Measurements from ENCODE around the gene PTGIS. TPM values are rescaled to one million over a fixed set of nuclear protein-coding genes. Genes with fewer than 3 reads are reported as not detected.

Gene PTGIS
- polyA plus RNA-seq, 1 donor (not counting 4 experiments of a cell fraction or from before 2014, with no cell fraction given) = not detected

- no peak for FAIRE-seq
- H4K20me1 ChIP-seq (ENCODE audit: control insufficient read depth, extremely low read depth, insufficient read depth, low read length) = peaks cover 2% of the 10 kb centered on the region
- no peak for DNase-seq (ENCODE audit: low read depth, low spot score)
- no peak overlapping the region for H3K4me2 ChIP-seq (ENCODE audit: control insufficient read depth, extremely low read depth, insufficient read depth, low read depth, low read length)
- H3K27me3 ChIP-seq (ENCODE audit: control insufficient read depth, extremely low read depth, insufficient read depth, low read length) = peaks cover 37% of the 10 kb centered on the region
- dilution Hi-C loops (cut with MboI; ENCODE audit: extremely low pct_ligation_motif_present, low sequenced_read_pairs) = no loop called here
- no peaks in the 10 kb centered on the region for H3K9me3 ChIP-seq (ENCODE audit: control insufficient read depth, low read depth, low read length)
- H3K79me2 ChIP-seq (ENCODE audit: control insufficient read depth, insufficient read depth, low read length) = no peaks in the 10 kb centered on the region
- H2AFZ ChIP-seq (ENCODE audit: control insufficient read depth, low read length) = no peak overlapping the region
- H3K4me1 ChIP-seq (ENCODE audit: control insufficient read depth, extremely low read depth, insufficient read depth, low read length) = no peaks in the 10 kb centered on the region
- H3K36me3 ChIP-seq (ENCODE audit: control insufficient read depth in 2 of 2, extremely low read depth in 1 of 2, insufficient read depth in 2 of 2, low read length in 2 of 2) = no peaks in the 10 kb centered on the region
- TF ChIP-seq EZH2 (IDR thresholded peaks at IDR 0.05; ENCODE audit: low read length) (no peak), CTCF (optimal IDR thresholded peaks at IDR 0.05 in 1 of 3, IDR thresholded peaks at IDR 0.05 in 1 of 3, conservative IDR thresholded peaks at IDR 0.05 in 1 of 3; ENCODE audit: extremely low read depth in 1 of 3, insufficient read depth in 2 of 3, low read length in 3 of 3) (no peak)
- no peak overlapping the region for H3K27ac ChIP-seq (ENCODE audit: control insufficient read depth, insufficient read depth, low read length)
- no peak overlapping the region for H3K4me3 ChIP-seq (ENCODE audit: control insufficient read depth in 2 of 3, extremely low read depth in 1 of 3, insufficient read depth in 2 of 3, low read depth in 1 of 3, low read length in 3 of 3)
- no peaks in the 10 kb centered on the region for H3K9me1 ChIP-seq (ENCODE audit: control insufficient read depth, extremely low read depth, insufficient read depth, low read length)
- no peak overlapping the region for H3K9ac ChIP-seq (ENCODE audit: control insufficient read depth, extremely low read depth, insufficient read depth, low read length)
Measured at GRCh38 chr20:49580813-49581174, 12.9 kb upstream of the PTGIS start.

- Histone ChIP-seq H4K20me1 (ENCODE audit: control insufficient read depth, extremely low read depth, insufficient read depth, low read length) (peaks cover 2% of the 10 kb centered on the region), H3K4me1 (ENCODE audit: control insufficient read depth, extremely low read depth, insufficient read depth, low read length) (no peaks in the 10 kb centered on the region), H3K36me3 (ENCODE audit: control insufficient read depth in 2 of 2, extremely low read depth in 1 of 2, insufficient read depth in 2 of 2, low read length in 2 of 2) (no peaks in the 10 kb centered on the region), H3K79me2 (ENCODE audit: control insufficient read depth, insufficient read depth, low read length) (no peaks in the 10 kb centered on the region), H3K9ac (ENCODE audit: control insufficient read depth, extremely low read depth, insufficient read depth, low read length) (no peak overlapping the region), H3K27ac (ENCODE audit: control insufficient read depth, insufficient read depth, low read length) (no peak overlapping the region), H3K27me3 (ENCODE audit: control insufficient read depth, extremely low read depth, insufficient read depth, low read length) (peaks cover 33% of the 10 kb centered on the region), H3K9me3 (ENCODE audit: control insufficient read depth, low read depth, low read length) (no peaks in the 10 kb centered on the region), H3K4me2 (ENCODE audit: control insufficient read depth, extremely low read depth, insufficient read depth, low read depth, low read length) (no peak overlapping the region), H2AFZ (ENCODE audit: control insufficient read depth, low read length) (no peak overlapping the region), H3K9me1 (ENCODE audit: control insufficient read depth, extremely low read depth, insufficient read depth, low read length) (no peaks in the 10 kb centered on the region), H3K4me3 (ENCODE audit: control insufficient read depth in 2 of 3, extremely low read depth in 1 of 3, insufficient read depth in 2 of 3, low read depth in 1 of 3, low read length in 3 of 3) (no peak overlapping the region)
- no peak for DNase-seq (ENCODE audit: low read depth, low spot score)
- no peak for TF ChIP-seq EZH2 (IDR thresholded peaks at IDR 0.05; ENCODE audit: low read length)
- no peak for TF ChIP-seq CTCF (optimal IDR thresholded peaks at IDR 0.05 in 1 of 3, IDR thresholded peaks at IDR 0.05 in 1 of 3, conservative IDR thresholded peaks at IDR 0.05 in 1 of 3; ENCODE audit: extremely low read depth in 1 of 3, insufficient read depth in 2 of 3, low read length in 3 of 3)
- dilution Hi-C loops (cut with MboI; ENCODE audit: extremely low pct_ligation_motif_present, low sequenced_read_pairs) = no loop called here
- FAIRE-seq = no peak
Measured at GRCh38 chr20:49579874-49580812, 12.2 kb upstream of the PTGIS start.

All from keratinocyte (primary cell).